HEK293T (cell line): Measurements from ENCODE around the gene SETDB2.

Source experiments
- CTCF ChIA-PET: fragments of 350-600 bp; formaldehyde crosslinking; extraction: SDS; loops from one replicate; lab custom pipeline; 2021; ENCODE audit warnings: antibody characterized with exemption, inconsistent platforms; lab: Yijun Ruan, JAX
- POLR2A ChIA-PET: fragments of 350-600 bp; formaldehyde crosslinking; extraction: SDS; loops from one replicate; lab custom pipeline; 2020; ENCODE audit warnings: antibody characterized with exemption, inconsistent platforms; lab: Yijun Ruan, JAX
- DNase-seq: peaks from one replicate; pipeline ENCODE4 v3.0.0; 2012; ENCODE audit warnings: mixed read lengths; ENCODE audit errors: extremely low spot score
- ARNT ChIP-seq: fragments of 450-650 bp; IDR thresholded peaks from 2 replicates; pipeline ENCODE4 v1.6.1; 2017; ENCODE audit warnings: mild to moderate bottlenecking
- BHLHE40 ChIP-seq: fragments of 450-650 bp; IDR thresholded peaks from 2 replicates; pipeline ENCODE4 v1.6.1; 2016; ENCODE audit warnings: mild to moderate bottlenecking, moderate library complexity, borderline replicate concordance
- CTBP1 ChIP-seq: fragments of 450-650 bp; IDR thresholded peaks from 2 replicates; pipeline ENCODE4 v1.6.1; 2016; ENCODE audit warnings: borderline replicate concordance
- ELF4 ChIP-seq: fragments of 450-650 bp; IDR thresholded peaks from 2 replicates; pipeline ENCODE4 v1.6.1; 2017; ENCODE audit warnings: antibody characterized with exemption
- FOXA1 ChIP-seq: fragments of 450-650 bp; IDR thresholded peaks from 2 replicates; pipeline ENCODE4 v1.6.1; 2016; ENCODE audit warnings: mild to moderate bottlenecking
- FOXK2 ChIP-seq: fragments of 450-650 bp; IDR thresholded peaks from 2 replicates; pipeline ENCODE4 v1.6.1; 2016; ENCODE audit warnings: mild to moderate bottlenecking
- FOXM1 ChIP-seq: fragments of 450-650 bp; IDR thresholded peaks from 2 replicates; pipeline ENCODE4 v1.6.1; 2017; ENCODE audit warnings: mild to moderate bottlenecking, borderline replicate concordance
- HDGF ChIP-seq: fragments of 450-650 bp; IDR thresholded peaks from 2 replicates; pipeline ENCODE4 v1.6.1; 2017; ENCODE audit warnings: antibody characterized with exemption, borderline replicate concordance
- L3MBTL2 ChIP-seq: fragments of 450-650 bp; conservative IDR thresholded peaks from 2 replicates; pipeline ENCODE4 v1.6.1; 2016; ENCODE audit warnings: mild to moderate bottlenecking
- LEF1 ChIP-seq: fragments of 450-650 bp; IDR thresholded peaks from 2 replicates; pipeline ENCODE4 v1.6.1; 2017; ENCODE audit warnings: mild to moderate bottlenecking, borderline replicate concordance
- NFRKB ChIP-seq: fragments of 450-650 bp; IDR thresholded peaks from 2 replicates; pipeline ENCODE4 v1.6.1; 2016; ENCODE audit warnings: mild to moderate bottlenecking, moderate library complexity
- PKNOX1 ChIP-seq: fragments of 450-650 bp; IDR thresholded peaks from 2 replicates; pipeline ENCODE4 v1.6.1; 2016
- SP1 ChIP-seq: fragments of 450-650 bp; IDR thresholded peaks from 2 replicates; pipeline ENCODE4 v1.6.1; 2017
- SUZ12 ChIP-seq: fragments of 450-650 bp; IDR thresholded peaks from 2 replicates; pipeline ENCODE4 v1.6.1; 2016; ENCODE audit warnings: mild to moderate bottlenecking
- TARDBP ChIP-seq: fragments of 450-650 bp; IDR thresholded peaks from 2 replicates; pipeline ENCODE4 v1.6.1; 2016
- ZNF384 ChIP-seq: fragments of 450-650 bp; IDR thresholded peaks from 2 replicates; pipeline ENCODE4 v1.6.1; 2016

SETDB2 gene

DNA sequence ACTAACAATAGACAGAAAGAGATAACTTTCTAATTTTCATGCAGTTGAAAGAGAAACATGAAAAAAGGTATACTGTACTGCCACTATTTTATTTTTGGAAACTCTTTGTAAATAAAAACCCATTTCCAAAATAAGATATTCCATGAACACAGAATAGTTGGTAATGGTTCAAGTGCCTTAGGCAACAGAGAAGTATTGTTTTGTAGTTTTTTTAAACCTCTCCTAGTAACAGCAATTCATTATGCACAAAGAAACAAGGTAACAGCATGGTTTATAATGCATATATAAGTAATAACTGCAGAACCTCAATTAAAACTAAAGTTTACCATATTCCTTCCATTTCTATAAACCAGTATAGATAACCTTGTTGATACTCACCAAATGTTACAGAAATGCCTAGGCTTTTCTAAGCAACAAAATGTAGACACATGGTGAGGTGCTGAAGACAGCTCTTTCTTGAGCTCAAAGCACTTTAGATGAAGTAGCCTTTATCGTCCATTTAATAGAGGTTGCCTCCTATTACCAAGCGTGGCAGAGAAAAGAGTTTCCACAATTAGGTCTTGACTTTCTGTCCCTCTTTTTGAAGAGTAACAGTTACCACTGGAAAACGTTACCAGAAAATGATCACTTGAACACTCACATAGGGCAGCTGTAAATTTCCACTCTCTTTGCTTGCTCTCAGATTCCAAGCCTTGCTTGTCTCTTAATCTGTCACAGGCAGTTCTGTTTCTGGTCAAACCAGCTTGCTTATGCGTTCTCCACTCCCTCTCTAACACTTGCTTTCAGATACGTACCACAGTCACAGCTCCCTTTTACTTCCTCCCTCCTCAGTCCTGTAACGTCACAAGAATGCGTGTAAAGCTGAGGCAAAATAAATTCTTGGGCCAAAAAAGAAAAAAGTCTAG, 43.1 kb upstream of the SETDB2 start:
- DNase-seq: no peak
- TF ChIP-seq HDGF (no peak), CTBP1 (no peak), SP1 (no peak), BHLHE40 (no peak), L3MBTL2 (no peak), FOXM1 (no peak), PKNOX1 (no peak), FOXA1 (no peak), NFRKB (no peak), TARDBP (no peak), ARNT (no peak), FOXK2 (no peak), SUZ12 (no peak), ELF4 (no peak), ZNF384 (no peak), LEF1 (no peak)
- POLR2A ChIA-PET: no interaction called here
- CTCF ChIA-PET: no interaction called here

DNA sequence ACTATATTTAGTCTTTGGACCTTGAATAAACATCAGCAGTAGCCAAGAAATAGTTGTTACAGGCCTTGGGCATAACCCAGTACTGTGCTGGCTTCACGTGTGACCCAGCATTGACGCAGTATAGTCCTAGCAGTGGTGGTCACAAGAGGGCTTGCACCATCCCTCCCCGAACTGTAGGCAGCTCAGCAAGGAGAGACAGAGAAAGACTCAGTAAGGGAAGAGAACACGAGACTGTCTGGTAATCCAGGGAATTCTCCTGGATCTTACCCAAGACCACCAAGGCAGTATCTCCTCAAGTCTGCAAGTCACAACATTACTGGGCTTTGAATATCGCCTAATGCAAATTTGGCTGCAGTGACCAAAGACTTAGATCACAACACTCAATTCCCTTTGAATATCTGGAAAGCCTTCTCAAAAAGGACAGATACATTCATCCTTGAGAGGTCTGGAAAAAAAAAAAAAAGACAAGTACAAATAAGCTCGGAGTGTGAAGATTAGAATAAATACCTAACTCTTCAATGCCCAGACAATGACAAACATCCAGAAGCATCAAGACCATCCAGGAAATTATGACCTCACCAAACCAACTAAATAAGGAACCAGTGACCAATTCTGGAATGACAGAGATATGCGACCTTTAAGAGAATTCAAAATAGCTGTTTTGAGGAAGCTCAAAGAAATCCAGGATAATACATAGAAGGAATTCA, 39.9 kb upstream of the SETDB2 start:
- POLR2A ChIA-PET: no interaction called here
- TF ChIP-seq HDGF (no peak), SP1 (no peak), PKNOX1 (no peak), FOXM1 (no peak), ELF4 (no peak), L3MBTL2 (no peak), FOXA1 (no peak), ZNF384 (no peak), FOXK2 (no peak), ARNT (no peak), SUZ12 (no peak), CTBP1 (no peak), BHLHE40 (no peak), TARDBP (no peak), NFRKB (no peak)
- CTCF ChIA-PET: no interaction called here
- no peak for DNase-seq

- TF ChIP-seq CTBP1: no peak
- no peak for TF ChIP-seq LEF1
- no peak for TF ChIP-seq ZNF384
- TF ChIP-seq FOXM1: no peak
- TF ChIP-seq ELF4: no peak
- no peak for TF ChIP-seq ARNT
- TF ChIP-seq FOXA1: no peak
- TF ChIP-seq PKNOX1: no peak
- TF ChIP-seq SUZ12: no peak
- TF ChIP-seq TARDBP: no peak
- TF ChIP-seq HDGF: no peak
- ChIA-PET POLR2A (no interaction called here), CTCF (no interaction called here)
- DNase-seq: no peak
Measured at GRCh38 chr13:49404703-49405020, 39.4 kb upstream of the SETDB2 start.

- no peak for TF ChIP-seq CTBP1
- no peak for TF ChIP-seq FOXK2
- no peak for TF ChIP-seq HDGF
- no peak for TF ChIP-seq LEF1
- no peak for TF ChIP-seq FOXA1
- TF ChIP-seq FOXM1: no peak
- no peak for TF ChIP-seq TARDBP
- no peak for TF ChIP-seq ZNF384
- no peak for TF ChIP-seq NFRKB
- TF ChIP-seq ELF4: no peak
- TF ChIP-seq BHLHE40: no peak
- no peak for TF ChIP-seq SP1
- no peak for TF ChIP-seq SUZ12
- no peak for TF ChIP-seq L3MBTL2
- no peak for TF ChIP-seq PKNOX1
- no peak for TF ChIP-seq ARNT
- POLR2A ChIA-PET: no interaction called here
- DNase-seq: no peak
- CTCF ChIA-PET: no interaction called here
Measured at GRCh38 chr13:49407068-49407467, 37.0 kb upstream of the SETDB2 start.

DNA sequence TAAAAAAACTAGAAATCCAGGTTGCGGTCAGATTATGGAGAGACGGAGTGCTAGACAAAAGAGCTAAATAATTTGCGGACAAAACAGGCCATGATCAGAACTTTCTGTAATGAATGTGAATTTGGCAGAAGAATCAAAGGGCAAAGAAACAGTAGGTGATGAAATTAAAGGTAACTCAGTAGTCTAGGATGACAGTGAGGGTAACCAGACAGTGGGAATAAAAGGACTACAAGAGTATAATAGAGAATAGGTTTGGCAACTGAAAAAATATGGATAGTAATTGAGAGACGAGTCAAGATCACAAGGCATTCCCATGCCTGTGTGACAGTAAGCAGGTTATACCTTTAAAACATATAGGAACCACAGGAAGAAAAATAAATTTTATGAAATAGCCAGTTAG, 36.1 kb upstream of the SETDB2 start:
- ChIA-PET CTCF (no interaction called here), POLR2A (no interaction called here)
- TF ChIP-seq SUZ12 (no peak), HDGF (no peak), FOXK2 (no peak), FOXM1 (no peak), TARDBP (no peak), L3MBTL2 (no peak), ZNF384 (no peak), ARNT (no peak), PKNOX1 (no peak), ELF4 (no peak), BHLHE40 (no peak), SP1 (no peak), NFRKB (no peak), FOXA1 (no peak), LEF1 (no peak)

More for the DNA sequence above, 36.1 kb upstream of the SETDB2 start:
- no peak for DNase-seq
